Pancreas (tissue), 10 donors: ENCODE results near the gene ECT2. TPM values are rescaled to one million over a fixed set of nuclear protein-coding genes. Genes with fewer than 3 reads are reported as not detected.

Experiments
- ATAC-seq, 4 donors: fragments of 200-7000 bp; cut with Tn5 transposase; one replicate each; pipeline versions ENCODE4 v1.8.0 to v1.9.1; 2020; ENCODE audit warnings: mild to moderate bottlenecking in 4 of 4, moderate library complexity in 4 of 4
- DNase-seq, 6 donors: peaks; one replicate each; pipeline ENCODE4 v3.0.0-alpha.2; 2020
- FAIRE-seq: peaks from 2 replicates; lab custom pipeline; 2012; peaks lifted over from hg19 to GRCh38; lab: Jason Lieb, UNC
- H3K27ac ChIP-seq, 4 donors: fragments of 200-600 bp; sonication (generic); 1 replicate in 3 of 4; 2 replicates in 1 of 4; pipeline versions ENCODE4 v1.5.0 to v1.8.0; 2020
- H3K27me3 ChIP-seq, 4 donors: fragments of 200-600 bp; one replicate each; pipeline ENCODE4 v1.8.0; 2021
- H3K36me3 ChIP-seq, 3 donors: fragments of 200-600 bp; sonication (generic) in 1 of 3; one replicate each; pipeline versions ENCODE4 v1.5.0 to v1.8.0; 2020 to 2021
- H3K4me1 ChIP-seq, 3 donors: fragments of 200-600 bp; one replicate each; pipeline ENCODE4 v1.8.0; 2021
- H3K4me3 ChIP-seq, 4 donors: fragments of 200-600 bp; sonication (generic) in 2 of 4; one replicate each; pipeline versions ENCODE4 v1.5.0 to v1.8.0; 2020 to 2021
- H3K9me3 ChIP-seq, 4 donors: fragments of 200-600 bp; one replicate each; pipeline ENCODE4 v1.8.0; 2021
- CTCF ChIP-seq, 4 donors: fragments of 200-600 bp; sonication (generic) in 3 of 4; IDR thresholded peaks; one replicate each; pipeline versions ENCODE4 v1.5.0 to v1.8.0; 2021; ENCODE audit warnings: antibody characterized with exemption in 4 of 4
- WGBS, 2 donors: extraction: QIAGEN DNeasy Blood & Tissue Kit; methylation state at CpG; one replicate each; pipeline ENCODE4 v1.1.7; 2013; 5-methylcytosine and 5-hydroxymethylcytosine counted together
- intact Hi-C, 3 donors: fragments of 100-400 bp; cut with DNase I; formaldehyde crosslinking; loops; one replicate each; pipeline versions ENCODE4 v1.11.1 to v1.14.2; 2022
- polyA plus RNA-seq, 2 donors: library from polyadenylated mRNA; stranded (reverse); fragments of 200-250 nt; gene quantifications; one replicate each; pipeline ENCODE4 v1.2.3, GENCODE V29; 2013
- total RNA-seq, 6 donors: library from RNA; stranded (reverse); fragmentation: NEBNext Ultra II Directional in 4 of 6; extraction: Animal tissue kit (Norgen Biotek cat#: 25700) in 4 of 6; gene quantifications; one replicate each; pipeline versions ENCODE4 v1.2.1 to v1.2.4, GENCODE V29; 2021 to 2023
- donor health status: healthy with polysubstance abuse.
- donor health status: DM: no; HTN: no; CAD: no; lungs with moderate emphysema.
- donor health status: DM: no; HTN: no; CAD: no.
- donor health status: control.
- donor health status: control.
- donor health status: Bipolar disorder and iron deficiency.
- donor health status: DM: yes; HTN: yes; CAD: no.
- donor health status: DM: no; HTN: no; CAD: no.
- donor health status: DM: no; HTN: no; CAD: no.
- donor health status: DM: yes; HTN: yes; CAD: no.

The ECT2 gene
- total and polyA plus RNA-seq, 8 donors: 0.74 to 7.0 (median 2.2) TPM

- H3K36me3 ChIP-seq: no peaks in the 10 kb centered on the region
- FAIRE-seq: no peak
- no peaks in the 10 kb centered on the region for H3K27me3 ChIP-seq
Measured at GRCh38 chr3:172814738-172815137, 64.2 kb downstream of the ECT2 start.

GRCh38 chr3:172815857-172816256 lies 65.3 kb downstream of the ECT2 start:
- ATAC-seq: no peak

More at GRCh38 chr3:172814738-172815137, 64.2 kb downstream of the ECT2 start:
- no peak for TF ChIP-seq CTCF (IDR thresholded peaks at IDR 0.05)
- no peak for ATAC-seq
- Histone ChIP-seq H3K9me3 (no peaks in the 10 kb centered on the region), H3K4me3 (no peak overlapping the region), H3K27ac (no peak overlapping the region), H3K4me1 (no peaks in the 10 kb centered on the region)
- WGBS, 2 donors: 86 to 94% methylated on average over 1 of the region's 1 CpG
- intact Hi-C loops: no loop called here
- no peak for DNase-seq

GRCh38 chr3:172816281-172816680 lies 65.8 kb downstream of the ECT2 start:
- no peak overlapping the region for H3K27ac ChIP-seq
- H3K27me3 ChIP-seq: no peaks in the 10 kb centered on the region
- TF ChIP-seq CTCF (IDR thresholded peaks at IDR 0.05): no peak
- intact Hi-C loops: no loop called here
- ATAC-seq: no peak
- H3K4me1 ChIP-seq: no peaks in the 10 kb centered on the region
- FAIRE-seq: no peak
- no peak for DNase-seq
- no peak overlapping the region for H3K4me3 ChIP-seq
- H3K9me3 ChIP-seq: no peaks in the 10 kb centered on the region
- H3K36me3 ChIP-seq: no peaks in the 10 kb centered on the region

More at GRCh38 chr3:172815857-172816256, 65.3 kb downstream of the ECT2 start:
- no peak overlapping the region for H3K27ac ChIP-seq
- H3K9me3 ChIP-seq: no peaks in the 10 kb centered on the region
- FAIRE-seq: no peak
- H3K4me3 ChIP-seq: no peak overlapping the region
- WGBS, 2 donors: 70 to 77% methylated on average over 4 of the region's 4 CpGs
- H3K27me3 ChIP-seq: no peaks in the 10 kb centered on the region
- no peaks in the 10 kb centered on the region for H3K36me3 ChIP-seq
- DNase-seq: no peak
- intact Hi-C loops: no loop called here
- no peaks in the 10 kb centered on the region for H3K4me1 ChIP-seq
- no peak for TF ChIP-seq CTCF (IDR thresholded peaks at IDR 0.05)

- Histone ChIP-seq H3K4me1 (no peaks in the 10 kb centered on the region), H3K27ac (no peak overlapping the region), H3K9me3 (no peaks in the 10 kb centered on the region), H3K4me3 (no peak overlapping the region), H3K27me3 (no peaks in the 10 kb centered on the region), H3K36me3 (no peaks in the 10 kb centered on the region)
- DNase-seq (no peak), ATAC-seq (no peak), FAIRE-seq (no peak)
- intact Hi-C loops: no loop called here
- no peak for TF ChIP-seq CTCF (IDR thresholded peaks at IDR 0.05)
- WGBS, 2 donors: 86 to 90% methylated on average over 2 of the region's 2 CpGs
Measured at GRCh38 chr3:172816968-172817367, 66.4 kb downstream of the ECT2 start.

- no peak for TF ChIP-seq CTCF (IDR thresholded peaks at IDR 0.05)
Measured at GRCh38 chr3:172820492-172820891, 70.0 kb downstream of the ECT2 start.

More at GRCh38 chr3:172820492-172820891, 70.0 kb downstream of the ECT2 start:
- Histone ChIP-seq H3K4me3 (no peak overlapping the region), H3K27ac (no peak overlapping the region), H3K9me3 (no peaks in the 10 kb centered on the region), H3K4me1 (no peaks in the 10 kb centered on the region), H3K36me3 (no peaks in the 10 kb centered on the region), H3K27me3 (no peaks in the 10 kb centered on the region)
- WGBS, 2 donors: 46% methylated on average over 2 of the region's 2 CpGs
- no peak for FAIRE-seq
- intact Hi-C loops: no loop called here
- DNase-seq: no peak
- ATAC-seq: no peak
